ENCODE measurements around the gene RASD1.

The RASD1 gene

DNA sequence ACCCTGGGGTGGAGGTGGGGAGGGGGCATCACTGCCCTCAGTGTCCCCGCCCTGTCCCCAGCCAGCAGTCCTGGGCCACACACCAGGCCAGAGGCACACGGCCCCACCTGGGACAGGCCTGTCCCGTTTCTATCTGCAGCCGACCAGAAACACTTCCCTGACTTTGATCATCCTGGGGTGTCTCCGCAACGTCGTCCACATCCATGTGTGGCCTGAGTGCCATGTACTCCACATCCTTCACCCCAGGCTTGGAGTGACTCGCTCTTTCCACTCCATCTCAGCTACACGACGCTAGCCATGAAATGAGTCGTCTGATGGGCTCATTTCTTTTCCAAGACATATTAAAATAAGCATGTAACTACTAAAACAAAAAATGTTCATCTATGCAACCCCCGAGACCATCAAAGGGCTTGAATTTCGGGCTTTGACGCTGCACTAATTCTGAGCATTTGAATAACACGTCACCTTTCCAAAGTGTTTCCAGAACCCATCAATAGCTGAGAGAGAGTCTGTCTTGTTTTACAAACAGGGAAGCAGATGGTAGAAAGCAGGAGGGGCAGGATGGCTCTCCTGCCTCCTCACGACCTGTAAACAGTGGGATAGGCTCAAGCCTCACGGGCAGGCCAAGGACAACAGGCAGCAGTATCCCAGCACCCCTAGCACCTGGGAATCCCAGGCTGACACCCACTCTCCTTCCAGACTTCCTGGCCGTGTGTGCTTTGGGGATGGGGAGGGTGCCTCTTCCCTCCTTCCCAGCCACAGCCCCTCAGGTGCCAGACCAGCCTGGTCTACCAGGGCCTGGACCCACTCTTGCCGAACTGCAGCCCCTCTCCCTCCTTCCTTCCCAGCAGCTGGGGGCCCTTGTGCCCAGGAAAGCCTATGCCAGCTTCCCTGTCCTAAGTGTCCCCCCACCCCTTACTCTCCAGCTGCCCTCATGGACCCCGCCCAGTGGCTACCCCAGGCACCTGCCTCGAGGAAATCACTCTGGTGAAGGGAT lies 20.0 kb upstream of the RASD1 start:
- Histone ChIP-seq H4K91ac (ENCODE audit: low read depth, low read length) (no peak overlapping the region), H4K12ac (ENCODE audit: low read depth, low read length) (no peak overlapping the region), H3K9ac (ENCODE audit: low read length) (no peak overlapping the region), H3K9me3 (ENCODE audit: insufficient read depth, low read depth, low read length) (peaks cover 4% of the 10 kb centered on the region), H3K4me2 (ENCODE audit: low read length) (no peak overlapping the region), H3K4me3 (ENCODE audit: low read depth, low read length) (no peak overlapping the region), H2BK5ac (ENCODE audit: low read depth, low read length, poor library complexity) (no peak overlapping the region), H3K23ac (ENCODE audit: low read length) (no peak overlapping the region), H2BK120ac (ENCODE audit: insufficient read depth, low read length, poor library complexity) (no peak overlapping the region), H2AFZ (ENCODE audit: insufficient read depth, low read length, poor library complexity) (no peak overlapping the region), H4K8ac (ENCODE audit: low read depth, low read length) (no peak overlapping the region), H3K14ac (ENCODE audit: low read length) (no peak overlapping the region), H3K4me1 (ENCODE audit: control insufficient read depth in 1 of 2, insufficient read depth in 2 of 2, low read length in 2 of 2) (peaks cover 3 to 15% of the 10 kb centered on the region in 2 experiments), H3K36me3 (ENCODE audit: control insufficient read depth in 1 of 2, insufficient read depth in 2 of 2, low read length in 2 of 2) (no peaks in the 10 kb centered on the region), H3K18ac (ENCODE audit: low read length) (no peak overlapping the region), H3K27ac (ENCODE audit: low read depth, low read length) (no peak overlapping the region), H3K27me3 (ENCODE audit: insufficient read depth, low read length) (no peaks in the 10 kb centered on the region), H3K79me1 (ENCODE audit: low read length) (no peaks in the 10 kb centered on the region), H2BK12ac (ENCODE audit: low read length) (no peak overlapping the region), H2AK5ac (ENCODE audit: low read length) (no peak overlapping the region), H3K4ac (ENCODE audit: low read depth, low read length) (no peak overlapping the region), H3K79me2 (ENCODE audit: control insufficient read depth, insufficient read depth, low read length, poor library complexity) (no peaks in the 10 kb centered on the region)
- WGBS (ENCODE audit: extremely low coverage, insufficient coverage, insufficient read length): no CpG with 5 or more reads among the region's 21 CpGs
- no peak for DNase-seq

DNA sequence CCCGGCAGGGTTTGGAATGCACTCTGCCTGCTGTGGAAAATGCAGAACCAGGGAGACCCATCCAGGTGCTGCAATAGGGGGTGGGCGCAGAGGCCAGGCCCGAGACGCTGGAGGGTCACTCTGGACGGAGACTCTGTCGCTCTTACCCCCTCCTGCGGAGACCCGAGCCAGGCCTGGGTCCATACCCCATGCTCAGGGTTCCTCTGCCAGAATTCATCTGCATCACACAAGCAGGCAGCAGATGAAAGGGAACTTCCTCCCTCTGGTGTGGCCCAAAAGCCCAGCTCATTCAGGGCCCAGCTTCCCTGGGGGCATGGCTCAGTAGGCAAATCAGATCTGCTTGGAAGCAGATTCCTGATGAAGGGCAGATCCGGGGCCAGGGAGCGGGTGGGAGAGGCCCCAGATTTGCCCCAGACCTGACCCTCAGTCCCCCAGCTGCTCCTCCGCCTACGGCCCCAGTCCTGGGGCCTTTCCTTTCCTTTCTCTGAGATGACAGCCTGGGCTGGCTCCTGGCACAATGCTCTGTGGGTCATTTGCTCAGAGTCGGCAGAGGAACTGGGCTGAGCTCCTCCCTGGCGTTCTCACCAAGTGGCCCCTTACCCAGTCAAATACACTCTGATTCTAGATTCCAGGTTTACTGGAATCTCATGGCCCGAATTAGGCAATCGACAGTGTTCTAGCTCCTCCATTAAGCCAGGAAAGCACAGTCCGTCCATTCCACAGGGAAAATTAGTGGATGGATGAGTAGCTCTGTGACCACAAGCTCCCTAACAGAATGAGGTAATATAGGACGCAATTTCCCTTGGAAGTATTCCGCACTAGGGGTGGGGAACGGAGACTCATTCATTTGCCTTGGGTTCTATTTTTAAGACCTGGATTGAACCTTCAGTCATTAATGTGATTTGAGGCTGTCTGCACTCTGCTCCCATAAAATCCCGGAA lies 19.1 kb upstream of the RASD1 start:
- Histone ChIP-seq H3K18ac (ENCODE audit: low read length) (no peak overlapping the region), H3K79me2 (ENCODE audit: control insufficient read depth, insufficient read depth, low read length, poor library complexity) (no peaks in the 10 kb centered on the region), H3K36me3 (ENCODE audit: control insufficient read depth in 1 of 2, insufficient read depth in 2 of 2, low read length in 2 of 2) (no peaks in the 10 kb centered on the region), H3K4me1 (ENCODE audit: control insufficient read depth in 1 of 2, insufficient read depth in 2 of 2, low read length in 2 of 2) (peaks cover 3 to 15% of the 10 kb centered on the region in 2 experiments), H3K27me3 (ENCODE audit: insufficient read depth, low read length) (no peaks in the 10 kb centered on the region), H3K9me3 (ENCODE audit: insufficient read depth, low read depth, low read length) (peaks cover 4% of the 10 kb centered on the region), H3K23ac (ENCODE audit: low read length) (no peak overlapping the region), H4K8ac (ENCODE audit: low read depth, low read length) (no peak overlapping the region), H2BK120ac (ENCODE audit: insufficient read depth, low read length, poor library complexity) (no peak overlapping the region), H2AFZ (ENCODE audit: insufficient read depth, low read length, poor library complexity) (no peak overlapping the region), H4K12ac (ENCODE audit: low read depth, low read length) (no peak overlapping the region), H2BK5ac (ENCODE audit: low read depth, low read length, poor library complexity) (no peak overlapping the region), H2BK12ac (ENCODE audit: low read length) (no peak overlapping the region), H4K91ac (ENCODE audit: low read depth, low read length) (no peak overlapping the region), H3K4me3 (ENCODE audit: low read depth, low read length) (no peak overlapping the region), H3K4me2 (ENCODE audit: low read length) (no peak overlapping the region), H3K4ac (ENCODE audit: low read depth, low read length) (no peak overlapping the region), H3K14ac (ENCODE audit: low read length) (no peak overlapping the region), H3K9ac (ENCODE audit: low read length) (no peak overlapping the region), H2AK5ac (ENCODE audit: low read length) (no peak overlapping the region), H3K79me1 (ENCODE audit: low read length) (no peaks in the 10 kb centered on the region), H3K27ac (ENCODE audit: low read depth, low read length) (no peak overlapping the region)
- DNase-seq: no peak
- WGBS (ENCODE audit: extremely low coverage, insufficient coverage, insufficient read length): no CpG with 5 or more reads among the region's 21 CpGs

DNA sequence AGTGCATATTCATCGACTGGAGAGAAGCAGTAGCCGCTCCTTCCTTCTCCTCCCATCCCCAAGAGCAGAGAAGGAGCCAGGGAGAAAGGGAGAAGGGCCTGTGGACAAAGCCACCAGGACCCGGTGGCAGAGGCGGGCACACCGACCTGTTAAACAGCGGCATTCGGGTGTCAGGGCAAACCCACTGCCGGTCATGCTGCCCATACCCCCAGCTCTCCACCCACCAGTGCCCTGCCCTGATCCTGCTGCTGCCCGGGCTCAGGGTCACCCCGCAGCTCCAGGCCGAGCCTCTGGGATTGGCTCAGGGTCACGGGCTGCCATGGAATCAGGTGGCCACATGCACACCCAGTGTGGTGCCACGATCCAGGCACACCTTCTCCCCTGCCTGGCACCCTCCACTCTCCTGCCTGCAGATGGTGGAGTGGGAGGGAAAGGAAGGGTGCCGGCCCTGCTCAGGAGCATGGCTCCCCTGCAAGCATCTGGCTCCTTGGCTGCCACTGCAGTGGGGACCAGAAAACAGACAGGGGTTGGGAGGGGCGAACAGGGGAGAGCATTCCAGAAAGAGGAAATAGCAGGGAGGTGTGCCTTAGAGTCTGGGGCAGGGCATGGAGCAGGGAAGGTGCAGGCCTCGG lies 18.3 kb upstream of the RASD1 start:
- H3K27me3 ChIP-seq (ENCODE audit: insufficient read depth, low read length): no peaks in the 10 kb centered on the region
- no peak overlapping the region for H3K9ac ChIP-seq (ENCODE audit: low read length)
- H3K18ac ChIP-seq (ENCODE audit: low read length): no peak overlapping the region
- no peak overlapping the region for H3K4ac ChIP-seq (ENCODE audit: low read depth, low read length)
- H2BK120ac ChIP-seq (ENCODE audit: insufficient read depth, low read length, poor library complexity): no peak overlapping the region
- H3K4me1 ChIP-seq (ENCODE audit: control insufficient read depth in 1 of 2, insufficient read depth in 2 of 2, low read length in 2 of 2): peaks cover 3 to 15% of the 10 kb centered on the region in 2 experiments
- no peak overlapping the region for H3K27ac ChIP-seq (ENCODE audit: low read depth, low read length)
- H4K12ac ChIP-seq (ENCODE audit: low read depth, low read length): no peak overlapping the region
- no peak for DNase-seq
- H2AFZ ChIP-seq (ENCODE audit: insufficient read depth, low read length, poor library complexity): no peak overlapping the region
- no CpG with 5 or more reads among the region's 16 CpGs for WGBS (ENCODE audit: extremely low coverage, insufficient coverage, insufficient read length)
- no peak overlapping the region for H3K23ac ChIP-seq (ENCODE audit: low read length)
- no peak overlapping the region for H2BK5ac ChIP-seq (ENCODE audit: low read depth, low read length, poor library complexity)
- H2AK5ac ChIP-seq (ENCODE audit: low read length): no peak overlapping the region
- no peaks in the 10 kb centered on the region for H3K79me1 ChIP-seq (ENCODE audit: low read length)
- H3K79me2 ChIP-seq (ENCODE audit: control insufficient read depth, insufficient read depth, low read length, poor library complexity): no peaks in the 10 kb centered on the region
- H3K14ac ChIP-seq (ENCODE audit: low read length): no peak overlapping the region
- peaks cover 4% of the 10 kb centered on the region for H3K9me3 ChIP-seq (ENCODE audit: insufficient read depth, low read depth, low read length)
- no peak overlapping the region for H2BK12ac ChIP-seq (ENCODE audit: low read length)
- H4K8ac ChIP-seq (ENCODE audit: low read depth, low read length): no peak overlapping the region
- no peaks in the 10 kb centered on the region for H3K36me3 ChIP-seq (ENCODE audit: control insufficient read depth in 1 of 2, insufficient read depth in 2 of 2, low read length in 2 of 2)
- H4K91ac ChIP-seq (ENCODE audit: low read depth, low read length): no peak overlapping the region
- no peak overlapping the region for H3K4me3 ChIP-seq (ENCODE audit: low read depth, low read length)
- H3K4me2 ChIP-seq (ENCODE audit: low read length): no peak overlapping the region

DNA sequence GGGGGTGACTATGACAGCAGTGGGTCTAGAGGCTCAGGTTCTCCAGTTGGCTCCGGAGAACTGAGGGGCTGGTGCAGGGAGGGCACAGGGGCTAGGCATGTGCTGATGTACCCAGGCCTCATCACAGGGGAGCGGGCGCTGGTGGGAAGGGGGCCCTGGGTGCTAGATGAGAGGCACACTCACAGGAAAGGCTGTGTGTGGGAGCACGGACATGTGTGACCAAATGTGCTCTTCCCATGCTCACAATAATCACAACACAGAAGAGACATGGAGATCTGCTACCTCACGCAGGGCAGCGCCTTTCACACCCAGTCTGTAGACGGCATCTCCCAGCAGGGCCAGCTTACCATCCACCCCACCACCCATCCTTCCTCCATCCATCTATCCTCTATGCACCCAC lies 17.4 kb upstream of the RASD1 start:
- Histone ChIP-seq H3K23ac (ENCODE audit: low read length) (no peak overlapping the region), H3K4me1 (ENCODE audit: control insufficient read depth in 1 of 2, insufficient read depth in 2 of 2, low read length in 2 of 2) (peaks cover 3 to 15% of the 10 kb centered on the region in 2 experiments), H3K18ac (ENCODE audit: low read length) (no peak overlapping the region), H3K4ac (ENCODE audit: low read depth, low read length) (no peak overlapping the region), H3K4me3 (ENCODE audit: low read depth, low read length) (no peak overlapping the region), H3K27me3 (ENCODE audit: insufficient read depth, low read length) (no peaks in the 10 kb centered on the region), H2BK120ac (ENCODE audit: insufficient read depth, low read length, poor library complexity) (no peak overlapping the region), H2BK12ac (ENCODE audit: low read length) (no peak overlapping the region), H4K12ac (ENCODE audit: low read depth, low read length) (no peak overlapping the region), H3K36me3 (ENCODE audit: control insufficient read depth in 1 of 2, insufficient read depth in 2 of 2, low read length in 2 of 2) (no peaks in the 10 kb centered on the region), H2BK5ac (ENCODE audit: low read depth, low read length, poor library complexity) (no peak overlapping the region), H4K8ac (ENCODE audit: low read depth, low read length) (no peak overlapping the region), H3K79me2 (ENCODE audit: control insufficient read depth, insufficient read depth, low read length, poor library complexity) (no peaks in the 10 kb centered on the region), H4K91ac (ENCODE audit: low read depth, low read length) (no peak overlapping the region), H2AK5ac (ENCODE audit: low read length) (no peak overlapping the region), H2AFZ (ENCODE audit: insufficient read depth, low read length, poor library complexity) (no peak overlapping the region), H3K9me3 (ENCODE audit: insufficient read depth, low read depth, low read length) (peaks cover 4% of the 10 kb centered on the region), H3K27ac (ENCODE audit: low read depth, low read length) (no peak overlapping the region), H3K4me2 (ENCODE audit: low read length) (no peak overlapping the region), H3K79me1 (ENCODE audit: low read length) (no peaks in the 10 kb centered on the region), H3K14ac (ENCODE audit: low read length) (no peak overlapping the region), H3K9ac (ENCODE audit: low read length) (no peak overlapping the region)
- no peak for DNase-seq
- no CpG with 5 or more reads among the region's 7 CpGs for WGBS (ENCODE audit: extremely low coverage, insufficient coverage, insufficient read length)

All from trophoblast cell (in vitro differentiated cells and primary cell).